Gastroesophageal sphincter (tissue), 2 donors: ENCODE measurements around the gene SETD1B.

Experiments used
- POLR2A ChIP-seq, 2 donors: fragments of 450-650 bp; IDR thresholded peaks; one replicate each; pipeline ENCODE4 v1.6.1; 2017; ENCODE audit warnings: antibody characterized with exemption in 2 of 2, mild to moderate bottlenecking in 2 of 2, moderate library complexity in 1 of 2
- POLR2AphosphoS5 ChIP-seq: sonication (generic); formaldehyde crosslinking; IDR thresholded peaks from one replicate; pipeline ENCODE4 v1.6.1; 2017; ENCODE audit warnings: antibody characterized with exemption

DNA sequence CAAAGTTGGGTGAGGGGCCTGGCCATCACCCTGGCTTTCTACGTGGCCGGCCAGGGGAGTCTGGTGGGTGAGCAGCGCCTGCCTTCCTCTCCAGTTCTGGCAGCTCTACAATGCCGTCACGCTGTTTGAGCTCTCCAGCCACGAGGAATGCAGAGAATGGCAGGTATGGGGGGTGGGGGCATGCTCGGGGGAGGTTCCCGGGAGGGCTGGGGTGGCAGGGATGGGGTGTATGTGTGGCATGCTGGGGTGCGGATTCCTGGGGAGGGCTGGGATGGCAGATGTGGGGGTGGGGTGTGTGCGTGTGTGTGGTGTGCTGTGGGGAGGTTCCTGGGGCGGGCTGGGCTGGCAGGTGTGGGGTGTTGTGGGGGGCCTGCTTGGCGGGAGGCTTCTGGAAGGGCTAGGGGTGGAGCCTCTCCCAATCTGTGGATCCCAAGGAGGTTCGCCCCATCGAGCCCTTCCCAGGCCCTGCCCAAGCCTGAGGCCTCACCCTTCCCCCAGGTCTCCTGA lies 28.8 kb upstream of the SETD1B start:
- TF ChIP-seq POLR2A (IDR thresholded peaks at IDR 0.05) (no peak), POLR2AphosphoS5 (no peak)
